GM19043 (cell line): ENCODE results near the gene DACT2.

Experiments used
- ATAC-seq: cut with Tn5 transposase; IDR thresholded peaks from one replicate; pipeline ENCODE4 v1.9.1; 2021; ENCODE audit warnings: low read depth; ENCODE audit not compliant: unreplicated experiment

DACT2 gene

GRCh38 chr6:168349718-168350210 is 30.2 kb upstream of the DACT2 start:
- ATAC-seq: no peak

GRCh38 chr6:168348186-168348585 is 28.6 kb upstream of the DACT2 start:
- no peak for ATAC-seq

- no peak for ATAC-seq
Observed at GRCh38 chr6:168347615-168348014, 28.0 kb upstream of the DACT2 start.

GRCh38 chr6:168347053-168347452 is 27.5 kb upstream of the DACT2 start:
- no peak for ATAC-seq

- no peak for ATAC-seq
Observed at GRCh38 chr6:168345896-168346754, 26.5 kb upstream of the DACT2 start.

GRCh38 chr6:168345266-168345665 is 25.7 kb upstream of the DACT2 start:
- ATAC-seq: no peak

GRCh38 chr6:168344338-168344737 is 24.8 kb upstream of the DACT2 start:
- no peak for ATAC-seq

- ATAC-seq: no peak
Observed at GRCh38 chr6:168343239-168344150, 23.9 kb upstream of the DACT2 start.

GRCh38 chr6:168342636-168343035 is 23.1 kb upstream of the DACT2 start:
- no peak for ATAC-seq

- ATAC-seq: no peak
Observed at GRCh38 chr6:168341280-168341900, 21.8 kb upstream of the DACT2 start.

- no peak for ATAC-seq
Observed at GRCh38 chr6:168340819-168341218, 21.2 kb upstream of the DACT2 start.

GRCh38 chr6:168338777-168339176 is 19.2 kb upstream of the DACT2 start:
- no peak for ATAC-seq

- no peak for ATAC-seq
Observed at GRCh38 chr6:168336967-168337366, 17.4 kb upstream of the DACT2 start.

- ATAC-seq: no peak
Observed at GRCh38 chr6:168333989-168334388, 14.4 kb upstream of the DACT2 start.

- ATAC-seq: no peak
Observed at GRCh38 chr6:168333491-168333890, 13.9 kb upstream of the DACT2 start.

- ATAC-seq: no peak
Observed at GRCh38 chr6:168333039-168333438, 13.5 kb upstream of the DACT2 start.

- no peak for ATAC-seq
Observed at GRCh38 chr6:168332020-168332419, 12.4 kb upstream of the DACT2 start.

GRCh38 chr6:168331058-168331457 is 11.5 kb upstream of the DACT2 start:
- ATAC-seq: no peak

- no peak for ATAC-seq
Observed at GRCh38 chr6:168330403-168330802, 10.8 kb upstream of the DACT2 start.

GRCh38 chr6:168328086-168328485 is 8.5 kb upstream of the DACT2 start:
- ATAC-seq: no peak
